A549 treated with AZD2906 at 1 μM for 4 hours (cell line): ENCODE data around the gene KRT17. TPM values are rescaled to one million over a fixed set of nuclear protein-coding genes. Genes with fewer than 3 reads are reported as not detected.

ENCODE experiments used
- total RNA-seq: library from RNA; stranded (reverse); fragments of 200-300 nt; extraction: Qiagen RNA extraction; gene quantifications from 5 replicates; pipeline ENCODE4 v1.2.3, GENCODE V29; 2022

KRT17 gene
- 0.66 to 1.3 TPM (median 1.00 TPM) in 5 replicates for total RNA-seq

DNA sequence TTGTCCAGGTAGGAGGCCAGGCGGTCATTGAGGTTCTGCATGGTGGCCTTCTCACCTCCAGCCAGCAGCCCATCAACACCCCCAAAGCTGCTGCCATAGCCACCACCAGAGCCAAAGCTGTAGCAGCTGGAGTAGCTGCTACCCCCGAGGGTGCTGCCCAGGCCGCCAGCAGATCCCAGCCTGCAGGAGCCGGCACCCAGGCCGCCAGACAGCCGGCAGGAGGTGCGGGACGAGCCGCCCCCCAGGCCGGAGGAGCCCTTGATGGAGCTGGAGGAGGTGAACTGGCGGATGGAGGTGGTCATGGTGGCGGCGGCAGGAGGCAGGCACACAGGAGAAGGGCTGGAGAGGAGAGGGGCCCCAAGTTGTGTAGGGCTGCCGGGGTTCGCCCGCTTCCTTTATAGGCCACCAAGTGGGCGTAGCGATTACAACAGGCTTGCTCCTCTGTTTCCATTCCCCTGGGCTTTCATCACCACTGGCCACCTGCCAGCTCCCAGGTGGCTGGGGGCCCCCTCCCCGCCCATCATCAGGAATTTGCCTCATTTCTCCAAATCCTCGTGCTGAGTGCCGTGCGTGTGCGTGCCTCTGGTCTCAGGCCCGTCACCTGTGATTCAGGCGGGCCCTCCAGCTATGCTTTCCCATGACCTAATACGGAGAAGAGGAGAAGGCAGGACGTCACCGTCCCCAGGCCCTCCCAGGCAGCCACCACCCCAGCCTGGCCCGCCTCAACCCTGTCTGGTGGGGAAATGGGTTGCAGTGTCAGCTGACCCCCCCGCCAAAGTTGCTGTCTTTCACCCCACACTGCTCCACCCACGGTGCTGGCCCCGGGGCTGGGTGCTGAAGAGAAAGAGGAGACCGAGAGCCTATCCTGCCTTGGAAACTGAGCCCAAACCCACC lies at the start of gene KRT17:
Gene KRT17, minus strand, starts transcription at position 368 of the 894 bp plus-strand sequence. Its CDS starts 66 bp downstream, at position 302.

GRCh38 chr17:41612376-41613160 lies 11.8 kb downstream of the KRT17 start, which contains the start of gene KRT16:
Gene KRT16 (minus strand): TSS chr17:41612767. CDS start chr17:41612688, 79 bp downstream.

DNA sequence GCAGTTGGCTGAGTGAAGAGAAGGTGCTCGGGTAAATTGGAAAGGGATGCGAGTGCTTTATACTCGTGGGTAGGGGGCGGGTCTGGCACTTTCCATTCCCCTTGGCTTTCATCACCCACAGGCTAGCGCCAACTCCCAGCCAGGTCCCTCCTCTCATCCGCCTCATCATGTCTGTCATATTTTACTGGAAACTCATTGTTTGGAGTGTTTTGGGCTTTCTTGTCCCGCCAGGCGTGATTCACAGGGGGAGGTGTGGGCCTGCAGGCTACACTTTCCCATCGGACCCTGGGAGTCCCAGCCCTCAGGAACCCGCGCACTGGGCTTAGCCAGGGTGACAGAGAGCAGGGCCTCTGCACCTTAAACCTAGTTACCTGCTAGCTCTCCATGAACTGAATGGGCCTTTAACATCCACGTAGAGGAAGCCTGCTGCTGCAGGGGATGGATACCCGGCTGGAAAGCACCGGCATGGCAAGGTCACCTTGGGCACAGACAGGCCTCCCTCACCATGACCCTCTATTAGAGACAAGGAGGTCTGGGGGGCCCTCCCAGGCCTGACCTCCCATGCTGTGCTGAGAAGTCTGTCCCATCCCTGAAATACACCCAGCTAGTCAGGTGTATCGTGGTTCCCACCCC lies 37.4 kb downstream of the KRT17 start, which contains the start of gene KRT14:
Gene KRT14, minus strand, starts transcription at position 33 of the 633 bp plus-strand sequence. CDS start 61 bp downstream, outside the sequence.

DNA sequence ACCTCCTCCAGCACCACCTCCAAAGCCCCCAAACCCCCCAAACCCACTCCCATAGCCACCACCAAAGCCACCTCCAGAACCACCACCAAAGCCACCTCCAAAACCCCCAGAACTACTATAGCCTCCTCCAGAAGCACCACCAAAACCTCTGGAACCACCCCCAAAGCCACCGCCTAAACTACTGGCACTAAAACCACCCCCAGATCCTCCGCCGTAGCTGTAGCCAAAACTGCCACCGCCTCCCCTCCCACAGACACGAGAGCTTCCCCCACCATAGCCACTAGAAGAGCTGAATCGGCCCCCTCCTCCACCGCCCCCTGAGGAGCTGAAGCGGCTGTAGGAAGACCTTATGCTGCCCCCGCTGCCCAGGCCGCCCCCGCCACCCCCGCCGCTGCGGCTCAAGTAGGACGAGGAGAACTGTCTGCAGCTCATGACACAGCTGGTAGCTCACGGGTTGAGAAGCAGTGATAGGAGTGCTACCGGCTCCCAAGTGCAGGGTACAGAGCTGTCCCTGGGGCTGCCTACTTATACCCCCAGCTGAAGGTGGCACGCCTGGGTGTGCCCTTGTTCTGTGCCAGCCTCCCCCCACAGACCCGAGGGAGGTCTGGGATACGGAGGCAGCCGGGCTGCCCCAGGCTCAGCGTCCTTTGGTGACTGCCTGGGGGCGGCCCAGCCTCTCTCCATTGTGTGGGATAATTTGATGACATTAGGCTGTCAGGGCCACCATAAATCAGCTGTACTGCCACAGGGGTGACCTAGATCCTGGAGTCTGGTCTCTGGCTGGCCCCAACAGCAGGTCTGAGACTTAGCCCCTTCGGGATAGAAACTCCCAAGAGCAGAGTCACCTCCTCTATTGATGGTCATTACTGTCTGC lies 52.6 kb downstream of the KRT17 start, which contains the start of gene KRT9:
Gene KRT9, minus strand, starts transcription at position 499 of the 874 bp plus-strand sequence. Its CDS starts 67 bp downstream, at position 432.

Other genes with a start within 250 kb of the KRT17 start
- gene KRT34, start 242.3 kb downstream of the KRT17 start, total RNA-seq = 0.23 to 0.61 TPM (median 0.42 TPM) in 5 replicates
- not detected in 5 replicates for gene KRT31, start 227.0 kb downstream of the KRT17 start, total RNA-seq
- gene KRT37, start 200.0 kb downstream of the KRT17 start, total RNA-seq = not detected in 5 replicates
- gene KRT38, start 183.6 kb downstream of the KRT17 start, total RNA-seq = 0.03 TPM in 1 of 5 replicates, not detected in the others
- 0.06 to 0.09 TPM (median 0.08 TPM) in 3 of 5 replicates, not detected in the others for gene KRT32, start 157.2 kb downstream of the KRT17 start, total RNA-seq
- gene KRT35, start 143.4 kb downstream of the KRT17 start, total RNA-seq = not detected in 5 replicates
- gene KRT36, start 134.7 kb downstream of the KRT17 start, total RNA-seq = 0.05 TPM in 1 of 5 replicates, not detected in the others
- gene KRT13, start 119.0 kb downstream of the KRT17 start, total RNA-seq = 0.10 to 0.35 TPM (median 0.26 TPM) in 4 of 5 replicates, not detected in the other
- gene KRT15, start 105.7 kb downstream of the KRT17 start, total RNA-seq = 2.3 to 3.5 TPM (median 2.5 TPM) in 5 replicates
- gene KRT19, start 96.3 kb downstream of the KRT17 start, total RNA-seq = 38.8 to 54.9 TPM (median 45.7 TPM) in 5 replicates
- gene KRT9, start 52.5 kb downstream of the KRT17 start, total RNA-seq = not detected in 5 replicates
- 0.07 to 0.11 TPM (median 0.08 TPM) in 4 of 5 replicates, not detected in the other for gene KRT14, start 37.7 kb downstream of the KRT17 start, total RNA-seq
- 0.94 to 1.6 TPM (median 1.6 TPM) in 5 replicates for gene KRT16, start 11.8 kb downstream of the KRT17 start, total RNA-seq
- 1,199 to 1,525 TPM (median 1,311 TPM) in 5 replicates for gene EIF1, start 64.3 kb upstream of the KRT17 start, total RNA-seq
- gene GAST, start 87.8 kb upstream of the KRT17 start, total RNA-seq = 0.17 TPM in 1 of 5 replicates, not detected in the others
- gene HAP1, start 110.1 kb upstream of the KRT17 start, total RNA-seq = 1.0 to 1.3 TPM (median 1.2 TPM) in 5 replicates
- gene JUP, start 162.1 kb upstream of the KRT17 start, total RNA-seq = 92.8 to 122 TPM (median 113 TPM) in 5 replicates
- gene P3H4, start 187.4 kb upstream of the KRT17 start, total RNA-seq = 27.4 to 35.1 TPM (median 32.8 TPM) in 5 replicates
- 85.2 to 104 TPM (median 96.6 TPM) in 5 replicates for gene FKBP10, start 188.4 kb upstream of the KRT17 start, total RNA-seq
- 98.7 to 110 TPM (median 105 TPM) in 5 replicates for gene NT5C3B, start 211.7 kb upstream of the KRT17 start, total RNA-seq
- gene KLHL10, start 213.2 kb upstream of the KRT17 start, total RNA-seq = 0.05 to 0.08 TPM in 2 of 5 replicates, not detected in the others
- gene KLHL11, start 240.8 kb upstream of the KRT17 start, total RNA-seq = 2.3 to 4.3 TPM (median 2.4 TPM) in 5 replicates